K562 (cell line): Measurements from ENCODE around the gene TRIM65. TPM values are rescaled to one million over a fixed set of nuclear protein-coding genes. Genes with fewer than 3 reads are reported as not detected.

ENCODE experiments used
- BRF1 ChIP-seq: IDR thresholded peaks from 3 replicates; pipeline ENCODE4 v1.6.1; 2011; ENCODE audit warnings: borderline replicate concordance, mild to moderate bottlenecking; ENCODE audit not compliant: insufficient read length; ENCODE audit errors: extremely low read depth
- FOXP1 ChIP-seq: sonication (generic); formaldehyde crosslinking; IDR thresholded peaks from 2 replicates; pipeline ENCODE4 v1.8.0; 2022; ENCODE audit warnings: mild to moderate bottlenecking, missing genetic modification reagents
- HMGXB4 ChIP-seq: sonication (generic); formaldehyde crosslinking; IDR thresholded peaks from 2 replicates; pipeline ENCODE4 v1.8.1; 2023; ENCODE audit warnings: mild to moderate bottlenecking, missing genetic modification reagents
- HOMEZ ChIP-seq: fragments of 250-450 bp; sonication (Bioruptor Pico); IDR thresholded peaks from 2 replicates; pipeline ENCODE4 v1.4.0; 2020; ENCODE audit warnings: mild to moderate bottlenecking, moderate library complexity
- IRF2 ChIP-seq: sonication (generic); formaldehyde crosslinking; IDR thresholded peaks from 2 replicates; pipeline ENCODE4 v1.8.1; 2022; ENCODE audit warnings: mild to moderate bottlenecking, missing genetic modification reagents
- NCOA4 ChIP-seq: fragments of 450-650 bp; IDR thresholded peaks from 2 replicates; pipeline ENCODE4 v1.6.1; 2018; ENCODE audit warnings: mild to moderate bottlenecking; ENCODE audit not compliant: partially characterized antibody
- NFYB ChIP-seq: IDR thresholded peaks from 2 replicates; pipeline ENCODE4 v1.6.1; 2011; ENCODE audit warnings: mild to moderate bottlenecking, moderate library complexity; ENCODE audit not compliant: insufficient read length; ENCODE audit errors: extremely low read depth
- NR2C2 ChIP-seq, 2 experiments: fragments of 200-800 bp in 1 of 2; sonication (Bioruptor generic) in 1 of 2; sonication (generic) in 1 of 2; formaldehyde crosslinking in 1 of 2; IDR thresholded peaks; 2 replicates each; pipeline versions ENCODE4 v1.6.1 to v1.8.0; 2016 to 2022; ENCODE audit warnings: mild to moderate bottlenecking in 1 of 2, missing compliant biosample characterization in 1 of 2, missing genetic modification characterization in 1 of 2, missing genetic modification reagents in 1 of 2
- PTTG1 ChIP-seq: fragments of 450-650 bp; IDR thresholded peaks from 2 replicates; pipeline ENCODE4 v1.6.1; 2016; ENCODE audit warnings: low read depth, mild to moderate bottlenecking, missing genetic modification characterization, missing compliant biosample characterization
- RBM14 ChIP-seq: fragments of 200-400 bp; formaldehyde crosslinking; IDR thresholded peaks from 2 replicates; pipeline ENCODE4 v1.6.1; 2018; ENCODE audit warnings: low read depth, mild to moderate bottlenecking, low read length, moderate library complexity, borderline replicate concordance; ENCODE audit not compliant: insufficient read depth
- SFPQ ChIP-seq: fragments of 200-400 bp; formaldehyde crosslinking; IDR thresholded peaks from 2 replicates; pipeline ENCODE4 v1.6.1; 2017; ENCODE audit warnings: mild to moderate bottlenecking, low read depth, low read length, moderate library complexity
- SRSF1 ChIP-seq: fragments of 200-400 bp; formaldehyde crosslinking; IDR thresholded peaks from 2 replicates; pipeline ENCODE4 v1.6.1; 2017; ENCODE audit warnings: mild to moderate bottlenecking, low read depth, low read length, moderate library complexity
- TCF7 ChIP-seq: sonication (generic); IDR thresholded peaks from 2 replicates; pipeline ENCODE4 v1.6.1; 2016; ENCODE audit warnings: antibody characterized with exemption, borderline replicate concordance
- ZNF644 ChIP-seq: fragments of 200-800 bp; sonication (Bioruptor generic); IDR thresholded peaks from 2 replicates; pipeline ENCODE4 v1.6.1; 2016; ENCODE audit warnings: low read depth, missing genetic modification characterization, missing compliant biosample characterization
- ZNF695 ChIP-seq: fragments of 450-650 bp; formaldehyde crosslinking; IDR thresholded peaks from 2 replicates; pipeline ENCODE4 v1.4.0; 2020; ENCODE audit warnings: mild to moderate bottlenecking, moderate library complexity
- polyA plus RNA-seq, 8 experiments: library from polyadenylated mRNA; depleted of rRNA in 4 of 8; stranded (reverse) in 5 of 8; unstranded in 3 of 8; fragments of >200 nt; fragmentation: Nextera tagmentation in 2 of 8; fragmentation: Illumina TruSeq in 1 of 8; extraction: Ambion mirVana in 2 of 8; extraction: Trizol in 1 of 8; gene quantifications; 2 replicates each; pipeline versions ENCODE4 v1.2.1 to v1.2.3, GENCODE V29; 2011 to 2014; ENCODE audit warnings: inconsistent platforms in 1 of 8, missing spikeins in 1 of 8
- total RNA-seq, 7 experiments: library from RNA; depleted of rRNA in 6 of 7; stranded (reverse); fragments of >200 nt in 6 of 7; fragmentation: Illumina TruSeq in 2 of 7; extraction: Trizol in 2 of 7; gene quantifications; 2 replicates each; pipeline versions ENCODE4 v1.2.1 to v1.2.3, GENCODE V29; 2011 to 2021; ENCODE audit warnings: low replicate concordance in 1 of 7
- TF ChIP-seq, protein P1 (sequence below): sonication (generic); formaldehyde crosslinking; IDR thresholded peaks from 2 replicates; pipeline ENCODE4 v1.8.0; 2022; ENCODE audit warnings: missing genetic modification reagents, mild to moderate bottlenecking, borderline replicate concordance

Gene TRIM65
- total and polyA plus RNA-seq, 9 of the 15 experiments (the other 6 are each of a cell fraction or from before 2014, with no cell fraction given) = 2.8 to 45.7 (median 22.9) TPM

- no peak for TF ChIP-seq NCOA4
- TF ChIP-seq BRF1 = no peak
- TF ChIP-seq FOXP1 (CRISPR knock-in tag) = no peak
- TF ChIP-seq, protein P1, sequence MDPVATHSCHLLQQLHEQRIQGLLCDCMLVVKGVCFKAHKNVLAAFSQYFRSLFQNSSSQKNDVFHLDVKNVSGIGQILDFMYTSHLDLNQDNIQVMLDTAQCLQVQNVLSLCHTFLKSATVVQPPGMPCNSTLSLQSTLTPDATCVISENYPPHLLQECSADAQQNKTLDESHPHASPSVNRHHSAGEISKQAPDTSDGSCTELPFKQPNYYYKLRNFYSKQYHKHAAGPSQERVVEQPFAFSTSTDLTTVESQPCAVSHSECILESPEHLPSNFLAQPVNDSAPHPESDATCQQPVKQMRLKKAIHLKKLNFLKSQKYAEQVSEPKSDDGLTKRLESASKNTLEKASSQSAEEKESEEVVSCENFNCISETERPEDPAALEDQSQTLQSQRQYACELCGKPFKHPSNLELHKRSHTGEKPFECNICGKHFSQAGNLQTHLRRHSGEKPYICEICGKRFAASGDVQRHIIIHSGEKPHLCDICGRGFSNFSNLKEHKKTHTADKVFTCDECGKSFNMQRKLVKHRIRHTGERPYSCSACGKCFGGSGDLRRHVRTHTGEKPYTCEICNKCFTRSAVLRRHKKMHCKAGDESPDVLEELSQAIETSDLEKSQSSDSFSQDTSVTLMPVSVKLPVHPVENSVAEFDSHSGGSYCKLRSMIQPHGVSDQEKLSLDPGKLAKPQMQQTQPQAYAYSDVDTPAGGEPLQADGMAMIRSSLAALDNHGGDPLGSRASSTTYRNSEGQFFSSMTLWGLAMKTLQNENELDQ (CRISPR knock-in tag) = no peak
- no peak for TF ChIP-seq HOMEZ
- no peak for TF ChIP-seq PTTG1 (tag)
- no peak for TF ChIP-seq SRSF1
- no peak for TF ChIP-seq NFYB
- no peak for TF ChIP-seq ZNF695 (CRISPR knock-in tag)
- TF ChIP-seq TCF7 = no peak
- no peak for TF ChIP-seq HMGXB4 (CRISPR knock-in tag)
- TF ChIP-seq RBM14 = 0 out of 2 replicates have a peak, but pooled peaks have one; percentile 68
- no peak for TF ChIP-seq IRF2 (CRISPR knock-in tag)
- peak; percentile 73; the same call in 1 of the 2 replicates for TF ChIP-seq ZNF644 (tag)
- no peak for TF ChIP-seq SFPQ
- peak; percentile 48 for TF ChIP-seq NR2C2 (CRISPR knock-in tag; IDR thresholded peaks at IDR 0.05)
- peak; percentile 85 for TF ChIP-seq NR2C2 (tag; IDR thresholded peaks at IDR 0.05)
Observed at GRCh38 chr17:75843577-75844529, 52.9 kb downstream of the TRIM65 start, which contains the start of gene UNC13D (continued).
